Smooth muscle cell (in vitro differentiated cells): Measurements from ENCODE around the gene OR4K5. TPM values are rescaled to one million over a fixed set of nuclear protein-coding genes. Genes with fewer than 3 reads are reported as not detected.

ENCODE experiments used
- DNase-seq: peaks from one replicate; lab custom pipeline; 2025; ENCODE audit not compliant: unreplicated experiment; lab: John Stamatoyannopoulos, UW
- H2AFZ ChIP-seq: fragments of 200-600 bp; sonication (generic); 2 replicates; pipeline ENCODE4 v1.6.0; 2016; ENCODE audit warnings: antibody characterized with exemption, low read depth, mild to moderate bottlenecking
- H3F3A ChIP-seq: fragments of 200-600 bp; sonication (generic); 2 replicates; pipeline ENCODE4 v1.6.0; 2017; ENCODE audit warnings: antibody characterized with exemption, low read depth
- H3K27ac ChIP-seq: fragments of 200-600 bp; sonication (generic); 2 replicates; pipeline ENCODE4 v1.5.1; 2016; ENCODE audit warnings: low read depth, mild to moderate bottlenecking
- H3K27me3 ChIP-seq: fragments of 200-600 bp; sonication (generic); 2 replicates; pipeline ENCODE4 v1.6.1; 2016; ENCODE audit warnings: low read depth, mild to moderate bottlenecking
- H3K36me3 ChIP-seq: fragments of 200-600 bp; sonication (generic); 2 replicates; pipeline ENCODE4 v1.5.1; 2016; ENCODE audit warnings: low read depth
- H3K4me1 ChIP-seq: fragments of 200-600 bp; sonication (generic); 2 replicates; pipeline ENCODE4 v1.5.1; 2016; ENCODE audit warnings: low read depth
- H3K4me2 ChIP-seq: fragments of 200-600 bp; sonication (generic); 2 replicates; pipeline ENCODE4 v1.6.0; 2016; ENCODE audit warnings: mild to moderate bottlenecking
- H3K4me3 ChIP-seq: fragments of 200-600 bp; sonication (generic); 2 replicates; pipeline ENCODE4 v1.5.1; 2016; ENCODE audit warnings: mild to moderate bottlenecking
- H3K79me2 ChIP-seq: fragments of 200-600 bp; sonication (generic); 2 replicates; pipeline ENCODE4 v1.6.0; 2016; ENCODE audit warnings: low read depth, mild to moderate bottlenecking
- H3K9ac ChIP-seq: fragments of 200-600 bp; sonication (generic); 2 replicates; pipeline ENCODE4 v1.6.0; 2016; ENCODE audit warnings: low read depth
- H3K9me3 ChIP-seq: fragments of 200-600 bp; sonication (generic); replicated peaks from 2 replicates; pipeline ENCODE4 v1.5.1; 2016; ENCODE audit warnings: low read depth
- H4K20me1 ChIP-seq: fragments of 200-600 bp; sonication (generic); 2 replicates; pipeline ENCODE4 v1.6.0; 2016; ENCODE audit warnings: low read depth
- CTCF ChIP-seq: fragments of 200-600 bp; sonication (generic); IDR thresholded peaks from 2 replicates; pipeline ENCODE4 v1.5.1; 2017; ENCODE audit warnings: borderline replicate concordance, mild to moderate bottlenecking, antibody characterized with exemption; ENCODE audit not compliant: insufficient read depth, poor library complexity, severe bottlenecking
- WGBS: methylation state at CpG from one replicate; pipeline ENCODE4 v1.1.7; 2016; ENCODE audit warnings: low lambda C conversion rate; 5-methylcytosine and 5-hydroxymethylcytosine counted together
- polyA plus RNA-seq: library from polyadenylated mRNA; unstranded; fragments of >200 nt; fragmentation: Nextera tagmentation; extraction: Ambion mirVana; gene quantifications from 2 replicates; pipeline ENCODE4 v1.2.1, GENCODE V29; 2016
- total RNA-seq: library from RNA; depleted of rRNA; stranded (reverse); fragments of >200 nt; gene quantifications from 2 replicates; pipeline ENCODE4 v1.2.3, GENCODE V29; 2014

Gene OR4K5
- total and polyA plus RNA-seq, 2 experiments from 2014 or later = not detected

GRCh38 chr14:19878029-19878642 lies 42.3 kb upstream of the OR4K5 start:
- no peaks in the 10 kb centered on the region for H3K36me3 ChIP-seq
- DNase-seq = no peak

GRCh38 chr14:19895282-19895681 lies 25.1 kb upstream of the OR4K5 start:
- Histone ChIP-seq H3K27ac (no peak overlapping the region), H3K79me2 (no peaks in the 10 kb centered on the region), H3K9me3 (peaks cover 43% of the 10 kb centered on the region), H3K4me3 (no peak overlapping the region), H3K4me1 (no peaks in the 10 kb centered on the region), H3K36me3 (peaks cover 3% of the 10 kb centered on the region), H2AFZ (no peak overlapping the region), H3F3A (no peaks in the 10 kb centered on the region), H4K20me1 (no peaks in the 10 kb centered on the region), H3K4me2 (no peak overlapping the region), H3K27me3 (no peaks in the 10 kb centered on the region), H3K9ac (no peak overlapping the region)
- TF ChIP-seq CTCF = no peak
- DNase-seq = no peak
- WGBS = 40% methylated on average over 2 of the region's 2 CpGs

More at GRCh38 chr14:19878029-19878642, 42.3 kb upstream of the OR4K5 start:
- Histone ChIP-seq H3K4me1 (no peaks in the 10 kb centered on the region), H3K79me2 (no peaks in the 10 kb centered on the region), H3K27ac (no peak overlapping the region), H4K20me1 (no peaks in the 10 kb centered on the region), H3K9ac (no peak overlapping the region), H3K4me3 (no peak overlapping the region), H3K4me2 (no peak overlapping the region), H3K9me3 (peaks cover 41% of the 10 kb centered on the region), H3K27me3 (no peaks in the 10 kb centered on the region), H3F3A (no peaks in the 10 kb centered on the region), H2AFZ (no peak overlapping the region)
- TF ChIP-seq CTCF = peak; percentile 59

GRCh38 chr14:19900999-19901398 lies 19.4 kb upstream of the OR4K5 start:
- H3K79me2 ChIP-seq = no peaks in the 10 kb centered on the region
- no peak overlapping the region for H3K9ac ChIP-seq
- no peaks in the 10 kb centered on the region for H4K20me1 ChIP-seq
- DNase-seq = no peak
- no peak overlapping the region for H2AFZ ChIP-seq
- no peak for TF ChIP-seq CTCF
- WGBS = 65% methylated on average over 3 of the region's 3 CpGs
- H3K9me3 ChIP-seq = peaks cover 50% of the 10 kb centered on the region
- no peak overlapping the region for H3K4me2 ChIP-seq
- H3K4me3 ChIP-seq = no peak overlapping the region
- no peaks in the 10 kb centered on the region for H3K27me3 ChIP-seq
- no peaks in the 10 kb centered on the region for H3K36me3 ChIP-seq
- H3F3A ChIP-seq = no peaks in the 10 kb centered on the region
- no peaks in the 10 kb centered on the region for H3K4me1 ChIP-seq
- H3K27ac ChIP-seq = no peak overlapping the region

- no peaks in the 10 kb centered on the region for H3K27me3 ChIP-seq
- 76% methylated on average over 4 of the region's 4 CpGs for WGBS
- H3K9ac ChIP-seq = no peak overlapping the region
These were observed 18.0 kb upstream of the OR4K5 start for GRCh38 chr14:19902409-19902808.

More at GRCh38 chr14:19902409-19902808, 18.0 kb upstream of the OR4K5 start:
- Histone ChIP-seq H3K4me1 (no peaks in the 10 kb centered on the region), H4K20me1 (no peaks in the 10 kb centered on the region), H3K27ac (no peak overlapping the region), H3K9me3 (peaks cover 52% of the 10 kb centered on the region), H3K4me2 (no peak overlapping the region), H3K36me3 (no peaks in the 10 kb centered on the region), H2AFZ (no peak overlapping the region), H3K79me2 (no peaks in the 10 kb centered on the region), H3F3A (no peaks in the 10 kb centered on the region), H3K4me3 (no peak overlapping the region)
- no peak for TF ChIP-seq CTCF
- DNase-seq = no peak
